LHCN-M2 (cell line): ENCODE measurements around the gene CD9. TPM values are rescaled to one million over a fixed set of nuclear protein-coding genes. Genes with fewer than 3 reads are reported as not detected.
"Not testable (repeated sequence)": the region's sequence is repeated elsewhere in the genome, so short reads cannot be mapped to it uniquely, and the experiment has no call there.

Experiments used
- DNase-seq: peaks from one replicate; pipeline ENCODE4 v3.0.0-alpha.2; 2012; ENCODE audit warnings: low read depth
- total RNA-seq: library from RNA; depleted of rRNA; stranded (reverse); fragments of >200 nt; gene quantifications from 2 replicates; pipeline ENCODE4 v1.2.3, GENCODE V29; 2014

CD9 gene
- total RNA-seq, 1 experiment from 2014 or later = 38.3 TPM

DNA sequence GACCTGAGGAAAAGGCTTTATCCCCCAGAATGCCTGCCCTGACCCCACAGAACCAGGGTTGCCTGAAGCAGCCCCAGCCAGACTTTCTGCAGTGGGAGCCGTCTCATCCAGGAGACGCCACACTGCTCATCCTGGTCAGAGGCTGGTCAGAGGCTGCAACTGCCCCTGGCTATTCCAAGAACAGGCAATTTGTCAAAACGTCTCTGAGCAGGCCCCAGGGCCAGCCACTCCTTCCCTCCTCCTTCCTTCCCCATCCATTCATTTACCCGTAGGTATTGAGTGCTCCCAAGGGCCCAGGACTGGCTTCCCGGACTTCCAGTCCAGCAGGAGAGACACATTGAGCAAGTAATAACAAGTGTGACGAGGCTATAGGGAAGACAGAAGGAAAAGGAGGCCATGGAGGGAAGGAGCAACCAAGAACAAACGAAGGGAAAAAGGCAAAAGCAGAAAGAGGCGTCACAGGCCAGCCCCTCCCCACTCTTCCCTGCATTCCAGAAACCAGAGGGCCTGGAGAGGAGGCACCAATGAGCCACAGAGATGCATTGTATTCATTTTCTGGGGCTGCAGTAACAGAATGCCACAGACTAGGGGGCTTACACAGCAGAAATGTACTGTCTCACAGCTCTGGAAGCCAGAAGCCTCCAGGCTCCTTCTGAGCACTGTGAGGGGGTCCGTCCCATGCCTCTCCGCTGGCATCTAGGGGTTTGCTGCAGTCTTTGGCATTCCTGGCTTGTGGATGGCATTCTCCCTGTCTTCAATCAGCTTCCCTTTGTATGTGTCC, 21.0 kb upstream of the CD9 start:
- DNase-seq = peak; percentile 61

DNA sequence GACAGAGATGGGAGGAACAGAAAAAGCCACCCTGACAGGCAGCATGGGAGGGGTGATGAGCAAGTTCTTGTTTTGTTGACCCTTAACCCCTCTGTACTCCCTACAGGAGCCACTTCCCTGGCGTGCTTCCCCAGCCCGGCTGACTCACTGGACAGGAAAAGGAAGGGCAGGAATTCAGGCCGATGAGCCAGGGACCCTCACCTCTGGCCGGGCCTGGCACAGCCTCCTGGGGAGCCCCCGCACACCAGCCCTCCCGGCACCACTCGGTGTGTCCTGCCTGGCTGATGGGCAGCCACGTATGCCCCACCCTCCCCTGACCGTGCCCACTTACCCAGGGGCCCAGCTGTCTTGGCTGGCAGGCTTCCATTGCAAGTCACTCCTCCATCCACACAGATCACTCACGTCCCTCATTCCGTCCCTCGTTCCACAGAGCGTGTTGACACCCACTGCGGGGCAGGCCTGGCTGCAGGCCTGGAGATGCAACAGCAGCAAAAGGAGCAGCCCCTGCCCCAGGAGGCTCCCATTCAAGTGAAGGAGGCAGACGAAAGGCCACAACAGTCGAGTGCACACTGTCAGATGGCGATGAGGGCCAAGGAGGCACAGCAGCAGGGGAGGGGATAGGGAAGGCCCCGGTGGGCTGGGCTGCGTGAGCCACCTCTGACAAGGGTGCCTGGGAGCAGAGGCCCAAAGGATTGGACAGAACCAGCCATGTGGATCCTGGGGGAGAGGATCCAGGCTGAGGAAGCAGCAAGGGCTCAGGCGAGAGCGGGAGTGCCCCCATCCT, 19.7 kb upstream of the CD9 start:
- DNase-seq = peak; percentile 94

DNA sequence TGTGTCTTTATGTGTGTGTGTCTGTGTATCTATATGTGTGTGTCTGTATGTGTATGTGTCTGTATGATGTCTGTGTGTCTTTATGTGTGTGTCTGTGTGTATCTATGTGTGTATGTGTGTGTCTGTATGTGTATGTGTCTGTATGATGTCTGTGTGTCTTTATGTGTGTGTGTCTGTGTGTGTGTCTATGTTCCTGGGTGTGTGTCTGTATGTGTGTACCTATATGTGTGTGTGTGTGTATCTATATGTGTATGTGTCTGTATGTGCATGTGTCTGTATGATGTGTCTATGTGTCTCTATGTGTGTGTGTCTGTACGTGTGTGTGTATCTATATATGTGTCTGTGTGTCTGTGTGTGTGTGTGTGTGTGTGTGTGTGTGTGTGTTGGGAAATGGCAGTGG, 19.0 kb upstream of the CD9 start:
- no peak for DNase-seq

DNA sequence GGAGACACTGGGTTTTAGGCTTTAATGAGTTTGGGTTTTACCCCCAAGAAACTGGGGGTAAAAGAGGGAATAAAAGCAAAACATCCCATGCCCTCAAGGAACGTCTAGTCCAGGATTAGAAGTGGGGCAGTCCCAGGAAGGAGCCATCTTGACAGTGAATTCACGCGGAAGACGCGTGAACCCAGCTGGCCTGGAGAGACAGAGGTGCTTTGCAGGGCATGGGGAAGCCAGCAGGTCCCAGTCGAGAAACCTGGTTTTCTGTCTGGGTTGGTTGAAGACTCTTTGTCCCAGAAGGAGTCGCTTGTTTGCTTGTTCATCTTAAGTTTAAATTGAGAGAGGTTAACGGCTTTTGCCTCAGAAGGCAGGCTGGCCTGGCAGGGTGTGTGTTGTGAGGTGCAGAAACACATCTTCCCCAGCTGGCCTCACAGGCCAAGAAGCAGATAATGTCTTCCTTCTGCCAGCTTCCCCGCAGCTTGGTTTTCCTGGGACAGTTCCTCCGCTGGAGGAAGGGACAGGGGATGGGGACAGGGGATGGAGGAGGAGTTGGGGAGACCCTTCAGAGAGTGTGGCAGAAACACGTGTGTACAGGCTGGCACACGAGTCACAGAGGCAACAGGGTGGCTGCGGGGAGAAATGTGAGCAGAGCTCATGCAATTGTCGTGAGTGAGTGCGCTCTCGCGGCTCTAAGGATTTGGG, 18.5 kb upstream of the CD9 start:
- DNase-seq = peak; percentile 23

DNA sequence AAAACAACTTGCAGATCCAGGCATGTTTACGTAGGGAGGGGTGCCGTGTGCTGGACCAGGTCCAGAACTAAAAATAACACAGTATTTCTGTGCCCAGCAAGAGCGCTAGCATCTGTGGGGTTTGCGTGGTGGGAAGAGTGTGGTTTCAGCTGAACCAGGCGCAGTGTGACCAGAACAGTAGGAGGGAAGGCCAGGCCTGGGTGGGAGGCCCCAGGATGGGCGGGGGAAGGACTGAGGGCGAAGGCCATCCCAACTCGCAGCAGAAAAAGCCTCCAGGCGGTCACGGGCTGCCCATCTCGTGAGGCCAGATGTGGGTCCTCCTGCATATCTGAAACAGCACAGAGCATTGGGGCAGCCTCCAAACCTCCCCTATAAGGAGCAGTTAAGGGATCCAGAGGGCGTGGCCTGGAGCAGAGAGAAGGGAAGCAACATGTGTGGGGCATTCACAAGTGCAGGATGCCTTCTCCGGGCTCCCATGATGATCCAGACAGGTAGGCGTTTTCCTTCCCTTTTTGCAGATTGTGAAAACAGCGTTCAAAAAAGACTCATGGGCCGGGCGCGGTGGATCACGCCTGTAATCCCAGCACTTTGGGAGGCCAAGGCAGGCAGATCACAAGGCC, 17.8 kb upstream of the CD9 start:
- DNase-seq = peak; percentile 94

DNA sequence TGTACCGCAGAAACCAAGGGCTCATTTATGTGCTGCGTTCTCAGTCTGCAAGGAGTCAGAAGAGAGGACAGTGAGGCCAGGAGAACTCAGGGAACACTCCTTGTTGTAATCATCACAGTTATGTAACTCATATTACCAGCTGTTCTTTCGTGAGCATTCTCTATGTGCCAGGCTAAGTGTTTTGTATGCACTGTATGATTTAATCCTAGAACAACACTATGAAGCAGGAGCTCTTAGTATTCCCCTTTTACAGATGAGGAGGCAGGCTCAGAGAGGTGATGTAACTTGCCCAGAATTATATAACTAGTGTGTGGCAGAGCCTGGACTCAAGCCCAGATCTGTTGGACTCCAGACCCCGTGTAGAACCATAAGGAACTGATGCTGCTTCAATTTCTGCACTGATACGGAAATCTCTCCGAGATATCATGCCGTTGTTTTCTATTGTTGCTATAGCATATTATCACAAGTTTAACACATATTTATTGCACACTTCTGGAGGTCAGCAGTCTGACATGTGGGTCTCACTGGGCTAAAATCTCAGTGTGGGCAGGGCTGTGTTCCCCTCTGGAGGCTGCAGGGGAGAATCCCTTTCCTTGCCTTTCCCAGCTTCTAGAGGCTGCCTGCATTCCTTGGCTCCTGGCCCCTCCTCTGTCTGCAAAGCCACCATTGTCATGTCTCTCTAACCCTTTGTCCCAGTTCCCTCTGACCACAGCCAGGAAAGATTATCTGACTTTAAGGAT, 16.3 kb upstream of the CD9 start:
- DNase-seq = peak; percentile 60

DNA sequence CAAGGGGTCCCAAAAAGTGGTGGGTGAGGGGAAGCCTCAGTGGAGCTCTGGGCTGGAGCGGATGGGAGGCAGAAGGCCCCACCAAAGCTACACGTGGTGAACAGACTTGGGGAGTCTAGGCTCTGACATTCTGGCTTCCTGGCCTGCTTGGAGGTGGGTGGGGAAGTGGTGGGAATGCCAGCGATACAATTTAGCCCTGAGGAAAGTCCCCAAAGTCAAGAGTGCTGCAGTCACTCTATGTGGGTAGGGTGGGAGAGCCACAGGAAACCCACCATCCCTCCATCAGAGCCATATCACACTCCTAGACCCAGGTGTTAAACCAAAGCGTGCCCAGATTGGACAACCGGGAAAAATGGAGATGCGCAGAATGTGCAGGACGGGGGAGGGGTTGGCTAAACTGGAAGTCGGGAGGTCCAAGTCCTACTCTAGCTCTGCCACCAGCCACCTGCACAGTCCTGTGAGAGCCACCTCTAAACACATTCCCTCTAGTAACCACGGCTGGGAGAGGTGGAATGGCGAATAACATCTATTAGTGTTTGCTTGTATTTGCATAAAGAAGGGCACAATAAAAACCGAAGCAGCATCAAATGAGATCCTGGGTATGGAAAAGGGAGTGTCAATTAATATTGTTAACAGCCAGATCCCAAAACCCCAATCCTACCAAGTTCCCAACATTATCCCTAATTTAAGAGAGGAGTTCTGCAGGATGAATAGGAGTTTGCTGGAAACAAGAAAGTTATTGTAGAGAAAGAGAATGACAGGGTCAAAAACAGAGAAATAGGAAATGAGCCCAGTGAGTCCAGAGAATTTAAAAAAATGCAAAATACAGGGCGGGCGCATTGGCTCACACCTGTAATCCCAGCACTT, 14.0 kb upstream of the CD9 start:
- DNase-seq = no peak

DNA sequence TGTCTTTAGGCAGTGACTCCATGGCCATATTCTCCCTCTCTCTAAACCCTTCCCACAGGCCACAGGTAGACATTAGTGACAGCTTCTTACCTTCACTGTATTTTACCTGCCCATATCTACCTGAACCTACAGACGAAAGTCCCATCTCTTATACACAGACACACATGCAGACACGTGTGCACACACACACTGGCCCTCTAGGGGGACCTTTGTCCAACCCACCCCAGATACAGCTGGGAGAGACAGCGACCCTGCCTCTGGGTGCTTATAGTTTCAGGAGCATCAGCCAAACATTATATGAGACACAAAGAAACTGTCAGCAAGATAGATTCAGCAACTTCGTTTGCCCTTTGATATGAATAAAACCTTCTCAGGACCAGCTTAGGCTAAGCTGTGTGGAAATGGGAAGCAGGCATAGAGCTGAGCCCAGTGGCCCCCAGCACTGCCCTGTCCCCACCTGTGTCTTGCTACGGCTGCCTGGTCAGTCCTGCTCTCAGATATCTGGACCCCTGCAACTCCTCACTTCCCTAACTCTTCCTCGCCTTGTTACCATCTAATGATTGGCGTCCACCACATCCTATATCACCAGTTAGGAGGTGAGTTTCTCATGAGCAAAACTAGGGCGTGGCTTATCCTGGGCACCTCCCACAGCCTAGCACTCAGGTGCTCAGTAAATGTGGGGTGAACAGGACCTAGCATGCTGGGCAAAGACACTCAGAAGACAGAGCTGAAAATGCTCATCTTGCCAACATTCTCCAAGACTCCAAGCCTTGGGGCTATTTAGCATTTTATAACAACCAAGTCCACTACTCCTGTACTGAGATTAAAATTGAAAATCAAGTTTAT, 12.0 kb upstream of the CD9 start:
- DNase-seq = no peak

DNA sequence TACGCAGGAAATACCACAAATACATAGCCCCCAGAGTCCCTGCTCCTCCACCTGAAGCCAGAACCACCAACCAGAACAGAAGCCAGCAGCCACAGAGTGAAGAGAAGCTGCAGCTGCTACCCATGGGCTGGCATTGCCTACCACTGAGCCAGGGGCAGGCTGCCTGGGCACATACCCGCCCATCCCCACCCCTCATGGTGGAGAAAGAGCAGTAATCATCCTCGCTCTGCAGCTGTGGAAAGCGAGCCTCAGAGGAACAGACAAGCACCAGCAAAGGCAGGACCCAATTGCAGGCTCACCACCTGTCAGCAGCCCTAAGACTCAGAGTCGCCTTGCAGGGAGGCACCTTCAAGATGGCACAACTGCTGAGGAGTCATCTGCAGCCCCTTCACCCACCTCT, 11.2 kb upstream of the CD9 start:
- no peak for DNase-seq

DNA sequence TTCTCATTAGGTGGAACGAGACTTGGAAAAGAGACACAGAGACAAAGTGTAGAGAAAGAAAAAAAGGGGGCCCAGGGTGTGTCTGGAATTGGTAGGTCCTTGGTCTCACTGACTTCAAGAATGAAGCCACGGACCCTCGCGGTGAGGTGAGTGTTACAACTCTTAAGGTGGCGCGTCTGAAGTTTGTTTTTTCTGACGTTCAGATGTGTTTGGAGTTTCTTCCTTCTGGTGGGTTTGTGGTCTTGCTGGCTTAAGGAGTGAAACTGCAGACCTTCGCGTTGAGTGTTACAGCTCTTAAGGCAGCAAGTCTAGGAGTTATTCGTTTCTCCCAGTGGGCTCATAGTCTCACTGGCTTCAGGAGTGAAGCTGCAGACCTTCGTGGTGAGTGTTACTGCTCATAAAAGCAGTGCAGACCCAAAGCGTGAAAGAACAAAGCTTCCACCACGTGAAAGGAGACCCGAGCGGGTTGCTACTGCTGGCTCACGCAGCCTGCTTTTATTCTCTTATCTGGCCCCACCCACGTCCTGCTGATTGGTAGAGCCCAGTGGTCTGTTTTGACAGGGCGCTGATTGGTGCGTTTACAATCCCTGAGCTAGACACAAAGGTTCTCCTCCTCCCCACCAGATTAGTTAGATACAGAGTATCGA, 10.1 kb upstream of the CD9 start:
- not testable (repeated sequence) for DNase-seq

DNA sequence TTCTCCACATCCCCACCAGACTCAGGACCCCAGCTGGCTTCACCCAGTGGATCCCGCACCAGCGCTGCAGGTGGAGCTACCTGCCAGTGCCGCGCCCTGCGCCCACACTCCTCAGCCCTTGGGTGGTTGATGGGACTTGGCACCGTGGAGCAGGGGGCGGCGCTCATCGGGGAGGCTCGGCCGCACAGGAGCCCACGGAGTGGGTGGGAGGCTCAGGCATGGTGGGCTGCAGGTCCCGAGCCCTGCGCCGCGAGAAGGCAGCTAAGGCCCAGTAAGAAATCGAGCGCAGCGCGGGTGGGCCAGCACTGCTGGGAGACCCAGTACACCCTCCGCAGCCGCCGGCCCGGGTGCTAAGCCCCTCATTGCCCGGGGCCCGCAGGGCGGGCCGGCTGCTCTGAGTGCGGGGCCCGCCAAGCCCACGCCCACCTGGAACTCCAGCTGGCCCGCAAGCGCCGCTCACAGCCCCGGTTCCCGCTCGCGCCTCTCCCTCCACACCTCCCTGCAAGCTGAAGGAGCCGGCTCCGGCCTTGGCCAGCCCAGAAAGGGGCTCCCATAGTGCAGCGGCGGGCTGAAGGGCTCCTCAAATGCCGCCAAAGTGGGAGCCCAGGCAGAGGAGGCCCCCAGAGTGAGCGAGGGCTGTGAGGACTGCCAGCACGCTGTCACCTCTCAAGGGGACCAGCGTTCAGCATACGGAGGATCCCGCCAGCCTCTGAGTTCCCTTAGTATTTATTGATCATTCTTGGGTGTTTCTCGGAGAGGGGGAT, 9.3 kb upstream of the CD9 start:
- DNase-seq = not testable (repeated sequence)

DNA sequence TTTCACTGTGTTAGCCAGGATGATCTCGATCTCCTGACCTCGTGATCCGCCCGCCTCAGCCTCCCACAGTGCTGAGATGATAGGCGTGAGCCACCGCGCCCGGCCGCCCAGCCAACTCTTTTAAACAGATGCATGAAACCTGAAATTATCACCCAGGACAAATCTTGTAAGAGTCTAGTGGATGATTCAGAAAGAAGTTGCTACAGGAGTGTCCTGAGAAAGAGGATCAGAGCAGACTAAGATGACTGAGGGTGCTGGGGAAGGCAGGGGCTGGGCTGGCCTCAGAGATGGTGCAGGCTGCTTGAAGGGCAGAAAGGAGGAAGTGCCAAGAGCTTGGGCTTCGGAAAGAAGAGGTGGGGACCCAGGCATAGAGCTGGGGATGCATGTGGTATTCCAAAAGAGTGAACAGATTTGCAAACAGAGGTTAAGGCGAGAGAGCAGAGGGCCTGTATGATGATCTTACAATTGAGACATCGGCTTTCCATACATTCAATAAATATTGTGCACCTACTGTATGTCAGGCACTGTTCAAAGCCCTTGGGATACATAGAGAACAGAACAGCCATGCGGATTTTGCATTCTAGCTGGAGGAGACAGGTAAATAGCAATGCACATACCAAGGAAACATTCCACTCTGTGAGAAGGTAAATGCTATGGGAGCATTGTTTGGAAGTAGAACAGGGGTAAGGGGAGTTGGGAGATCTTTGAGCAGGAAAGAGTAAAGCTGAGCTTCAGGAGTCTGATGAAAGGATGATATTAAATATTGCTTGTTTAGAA, 7.4 kb upstream of the CD9 start:
- DNase-seq = no peak

DNA sequence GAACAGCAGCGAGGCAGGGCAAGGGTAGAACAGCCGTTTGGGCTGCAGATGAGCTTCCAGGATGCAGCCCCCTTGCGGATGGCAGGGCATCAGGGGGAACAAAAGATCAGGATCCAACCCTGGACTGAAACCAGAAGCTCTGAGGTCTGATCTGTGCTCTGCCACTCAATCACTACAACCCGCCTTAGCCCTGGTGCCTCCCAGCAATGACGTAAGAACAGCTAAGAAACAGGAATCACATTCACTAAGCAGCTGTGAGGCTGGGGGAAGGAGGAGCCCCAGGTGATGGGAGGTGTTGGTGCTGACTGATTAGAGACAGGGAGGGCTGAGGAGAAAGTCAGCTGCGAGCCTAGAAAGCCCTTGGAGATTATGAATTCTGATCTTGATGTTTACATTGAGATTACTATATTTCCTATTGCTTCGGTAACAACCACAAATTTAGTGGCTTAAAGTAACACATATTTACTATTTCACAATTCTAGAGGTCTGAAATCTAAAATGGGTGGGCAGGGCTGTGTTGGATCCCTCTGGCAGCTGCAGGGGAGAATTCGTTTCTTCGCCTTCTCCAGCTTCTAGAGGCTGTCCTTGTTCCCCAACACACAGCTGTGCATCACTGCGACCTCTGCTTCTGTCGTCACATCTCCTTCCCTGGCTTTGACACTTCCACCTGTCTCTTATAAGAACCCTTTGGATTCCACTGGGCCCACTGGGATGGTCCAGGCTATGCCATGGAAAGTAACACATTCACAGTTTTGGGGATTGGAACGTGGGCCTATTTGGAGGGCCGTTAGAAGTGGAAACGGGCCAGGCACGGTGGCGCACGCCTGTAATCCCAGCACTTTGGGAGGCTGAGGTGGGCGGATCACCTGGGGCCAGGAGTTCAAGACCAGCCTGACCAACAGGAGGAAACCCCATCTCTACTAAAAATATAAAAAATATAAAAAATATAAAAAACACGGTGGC, 6.1 kb upstream of the CD9 start:
- no peak for DNase-seq

DNA sequence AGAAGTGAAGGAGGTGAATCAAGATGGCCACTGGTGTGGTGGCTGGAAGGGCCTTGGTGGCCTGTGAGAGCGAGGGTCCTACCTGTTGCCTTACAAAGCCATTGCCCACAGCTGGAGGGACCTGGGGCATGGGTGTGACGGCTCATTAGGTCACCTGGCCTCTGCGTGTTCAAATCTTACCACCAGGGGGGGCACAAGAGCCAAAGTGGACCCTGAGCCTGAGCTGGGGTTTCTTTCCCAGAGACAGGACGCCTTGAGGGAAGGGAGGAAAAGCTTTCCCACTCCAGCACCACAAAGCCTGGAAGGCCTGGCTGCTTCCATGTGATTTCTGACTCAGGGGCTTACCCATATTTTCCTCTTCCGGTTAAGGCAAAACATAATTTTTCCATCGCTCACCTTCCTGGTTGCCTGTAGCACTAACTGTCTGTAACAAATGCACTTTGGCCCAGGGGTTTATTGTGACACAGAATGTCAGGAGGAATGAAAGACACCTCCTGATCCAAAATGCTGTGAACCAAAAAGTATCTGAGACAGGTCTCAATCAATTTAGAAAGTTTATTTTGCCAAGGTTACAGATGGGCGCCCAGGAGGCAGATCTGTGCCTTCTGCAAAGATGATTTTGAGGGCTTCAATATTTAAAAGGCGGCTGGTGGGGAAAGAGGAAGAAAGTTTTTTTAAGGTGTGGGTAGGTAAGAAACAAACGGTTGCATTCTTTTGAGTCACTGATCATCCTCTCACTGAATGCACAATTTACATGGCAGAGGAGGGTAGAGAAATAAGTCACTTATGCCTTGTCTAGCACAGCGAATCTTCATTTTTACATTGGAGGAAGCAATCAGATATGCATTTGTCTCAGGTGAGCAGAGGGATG, 4.3 kb upstream of the CD9 start:
- peak; percentile 86 for DNase-seq

DNA sequence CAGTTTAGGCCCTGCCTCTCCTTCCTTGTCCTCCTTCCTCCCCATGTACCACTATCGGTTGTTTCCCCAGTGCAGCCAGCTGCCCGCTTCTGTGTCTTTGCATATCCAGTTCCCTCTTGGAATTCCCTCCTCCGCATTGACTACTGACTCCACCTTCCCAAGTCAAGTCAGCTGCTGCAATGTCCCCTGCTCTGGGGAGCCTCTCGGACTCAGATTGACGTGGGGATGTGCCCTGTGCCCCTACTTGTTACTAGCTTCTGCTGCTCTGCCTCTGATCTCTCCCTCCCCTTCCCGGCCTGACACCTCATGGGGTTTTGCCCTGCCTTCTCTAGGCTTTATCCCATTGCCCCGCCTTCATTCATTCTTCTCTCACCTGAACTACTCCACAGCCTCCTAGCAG, 2.1 kb upstream of the CD9 start:
- DNase-seq = no peak
